GM19324 (cell line): ENCODE measurements around the gene PRKAG1.

Experiments
- ATAC-seq: cut with Tn5 transposase; IDR thresholded peaks from one replicate; pipeline ENCODE4 v1.9.1; 2021; ENCODE audit warnings: mild to moderate bottlenecking, moderate library complexity; ENCODE audit not compliant: unreplicated experiment, low FRiP score

Gene PRKAG1

DNA sequence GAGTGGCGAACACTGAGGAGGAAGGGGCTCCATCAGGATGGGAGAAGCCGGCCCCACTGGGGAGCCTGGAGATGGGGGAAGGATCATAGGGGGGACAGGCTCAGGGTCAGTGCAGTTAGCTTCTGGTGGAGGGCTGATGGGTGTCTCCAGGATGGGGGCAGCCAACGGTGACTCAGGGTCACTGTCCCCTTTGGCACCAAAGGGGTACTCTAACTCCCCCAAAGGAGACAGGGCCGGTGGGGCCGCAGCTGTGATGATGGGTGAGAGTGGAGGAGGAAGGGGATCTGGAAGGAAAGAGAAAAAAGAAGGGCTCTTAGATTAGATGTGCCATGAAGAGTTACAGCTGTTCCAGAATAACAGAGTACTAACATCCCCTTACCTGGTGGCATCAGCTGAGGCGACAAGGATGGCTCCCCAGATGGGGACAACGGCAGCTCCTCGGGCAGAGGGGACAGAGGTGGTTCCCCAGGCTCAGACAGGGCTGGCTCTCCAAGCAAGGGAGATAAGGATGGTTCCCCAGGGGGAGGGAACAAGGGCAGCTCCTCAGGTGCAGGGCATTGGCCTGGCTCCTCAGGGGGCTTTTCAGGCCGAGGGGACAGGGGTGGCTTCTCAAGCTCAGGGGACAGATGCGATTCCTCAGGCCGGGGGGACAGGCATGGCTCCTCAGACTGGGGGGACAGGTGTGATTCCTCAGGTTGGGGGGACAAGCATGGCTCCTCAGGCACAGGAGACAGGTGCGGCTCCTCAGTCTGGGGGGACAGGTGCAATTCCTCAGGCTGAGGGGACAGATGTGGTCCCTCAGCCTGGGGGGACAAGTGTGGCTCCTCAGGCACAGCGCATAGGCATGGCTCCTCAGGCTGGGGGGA, 32.2 kb upstream of the PRKAG1 start:
- no peak for ATAC-seq

DNA sequence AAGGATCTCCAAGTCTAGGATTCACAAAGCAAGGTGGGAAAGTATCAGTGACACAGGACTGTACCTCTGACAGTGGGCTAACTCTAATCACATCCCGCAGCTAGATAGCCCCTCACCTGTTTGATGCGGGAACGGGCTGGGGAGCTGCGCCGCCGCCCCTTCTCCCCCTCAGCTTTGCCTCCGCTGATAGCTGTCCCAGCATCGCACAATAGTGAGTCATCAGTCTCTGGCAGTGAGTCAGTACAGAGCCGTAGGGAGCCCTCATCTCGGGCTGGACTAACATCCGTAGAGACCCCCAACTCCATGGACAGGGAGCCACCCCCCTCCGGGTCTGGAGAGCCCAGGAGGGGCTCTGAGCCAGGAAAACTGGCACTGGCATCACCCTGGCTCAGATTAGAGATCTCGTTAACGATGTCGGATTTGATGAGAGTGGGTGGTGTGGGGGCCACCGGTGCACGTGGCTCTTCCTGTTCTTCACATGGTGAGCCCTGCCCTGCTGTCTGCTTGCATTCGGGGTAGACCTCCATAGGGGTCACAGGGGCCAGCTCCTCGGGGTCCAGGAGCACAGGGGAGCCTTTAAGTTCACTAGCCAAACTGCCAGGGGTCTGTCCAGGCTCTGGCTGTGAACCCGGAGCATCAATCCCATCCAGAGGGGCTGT, 31.1 kb upstream of the PRKAG1 start:
- ATAC-seq, result no peak

DNA sequence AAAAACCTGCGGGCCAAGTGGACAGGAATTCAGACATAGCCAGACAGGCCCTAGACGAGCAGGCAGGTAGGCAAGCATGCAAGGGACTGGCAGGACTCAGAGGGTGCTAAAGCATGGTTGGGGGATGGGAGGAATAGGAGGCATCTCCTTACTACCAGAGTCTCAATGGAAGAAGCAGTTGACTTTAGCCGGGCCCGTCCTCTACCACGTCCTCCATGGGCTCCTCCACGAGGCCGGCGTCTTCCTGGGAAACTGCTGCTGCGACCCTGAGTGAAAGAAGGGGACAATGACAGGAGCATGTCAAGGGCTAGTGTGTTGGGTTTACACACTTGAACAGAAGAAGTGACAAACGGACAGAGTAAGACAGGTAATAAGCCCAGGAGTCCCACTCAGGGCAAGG, 30.4 kb upstream of the PRKAG1 start:
- no peak for ATAC-seq

DNA sequence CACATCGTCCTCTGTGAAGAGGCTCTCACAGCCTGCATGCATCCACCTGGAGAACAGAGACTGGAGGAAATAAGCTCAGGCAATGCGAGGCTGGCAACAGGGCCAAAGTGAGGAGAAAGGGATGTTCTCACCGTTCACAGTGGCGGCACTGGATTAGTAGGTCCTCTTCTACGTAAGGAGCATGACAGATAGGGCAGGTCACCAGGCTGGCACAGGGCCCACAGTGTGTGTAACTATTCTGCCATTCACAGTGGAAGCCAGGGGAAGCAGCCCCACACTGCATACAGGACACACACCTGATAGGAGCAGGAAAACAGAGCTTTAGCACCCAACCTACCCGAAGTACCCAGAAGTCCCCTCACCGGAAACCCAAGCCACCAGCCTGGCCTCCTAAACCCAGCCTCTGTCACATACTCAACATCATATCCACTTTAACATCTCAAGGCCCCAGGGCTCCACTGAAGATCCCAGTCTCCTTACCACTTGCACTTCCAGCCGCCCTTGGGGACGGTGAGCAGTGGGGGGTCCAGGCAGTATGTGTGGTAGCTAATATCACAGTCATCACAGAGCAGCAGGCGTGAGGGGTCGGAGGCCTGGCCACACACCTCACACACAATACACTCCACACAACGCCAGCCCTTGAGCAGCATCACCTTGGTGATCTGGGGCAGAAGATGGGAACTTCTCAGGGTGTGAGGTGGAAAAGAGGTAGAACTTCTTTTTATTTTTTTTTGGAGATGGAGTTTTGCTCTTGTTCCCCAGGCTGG, 27.7 kb upstream of the PRKAG1 start:
- ATAC-seq, result no peak

DNA sequence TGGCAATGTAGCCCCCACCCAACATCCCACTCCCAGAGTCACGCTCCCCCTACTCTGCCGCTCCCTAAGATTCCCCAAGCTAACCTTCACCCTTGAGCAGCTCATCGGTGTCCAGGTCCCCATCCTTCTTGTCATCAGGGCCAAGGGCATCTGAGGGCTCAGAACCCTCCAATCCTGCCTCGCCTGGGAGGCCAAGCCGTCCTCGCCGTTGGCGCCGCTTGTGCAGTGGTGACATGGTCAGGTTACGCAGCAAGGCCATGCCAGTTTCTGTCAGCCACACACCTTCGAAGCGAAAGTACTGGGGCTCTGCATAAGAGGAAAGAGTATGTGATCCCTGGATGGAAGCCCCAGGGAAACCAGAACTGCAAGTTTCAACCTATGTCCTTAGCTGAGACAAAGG, 26.1 kb upstream of the PRKAG1 start:
- no peak for ATAC-seq

DNA sequence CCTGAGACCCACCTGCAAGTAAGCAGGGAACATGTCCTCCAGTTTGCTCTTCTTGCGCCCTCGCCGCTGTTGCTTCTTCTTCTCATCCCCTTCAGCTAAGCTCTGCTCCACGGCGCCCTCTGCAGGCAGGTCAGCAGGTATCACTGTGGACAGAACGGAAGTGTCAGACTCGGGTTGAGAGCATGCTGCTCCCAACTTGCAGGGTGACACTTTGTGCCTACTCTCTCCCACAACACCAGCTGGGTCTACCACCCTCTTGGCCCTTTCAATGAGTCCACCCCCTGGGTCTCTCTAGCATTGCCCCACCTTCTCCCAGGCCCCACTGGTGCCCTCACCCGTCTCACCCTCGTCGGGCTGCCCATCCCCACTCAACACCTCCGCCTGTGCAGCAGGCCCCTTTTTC, 25.3 kb upstream of the PRKAG1 start:
- no peak for ATAC-seq

DNA sequence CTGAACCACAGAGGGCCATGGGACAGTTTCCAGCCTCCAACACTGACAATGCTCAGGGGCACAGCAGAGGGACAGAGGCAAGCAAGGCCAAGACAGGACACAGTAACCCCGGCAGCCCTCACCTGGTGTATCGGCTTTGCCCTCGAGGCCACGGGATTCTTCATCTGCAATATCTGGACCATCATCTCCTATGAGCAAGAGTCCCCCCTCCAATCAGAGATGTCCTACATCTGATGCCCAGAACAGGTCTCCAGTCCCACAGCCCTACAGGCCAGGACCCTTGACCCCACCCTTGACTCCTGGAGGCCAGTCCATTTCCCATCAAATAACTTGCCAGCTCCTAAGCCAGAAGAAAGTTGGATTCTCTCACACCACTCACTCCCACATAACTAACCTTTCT, 24.7 kb upstream of the PRKAG1 start:
- no peak for ATAC-seq

DNA sequence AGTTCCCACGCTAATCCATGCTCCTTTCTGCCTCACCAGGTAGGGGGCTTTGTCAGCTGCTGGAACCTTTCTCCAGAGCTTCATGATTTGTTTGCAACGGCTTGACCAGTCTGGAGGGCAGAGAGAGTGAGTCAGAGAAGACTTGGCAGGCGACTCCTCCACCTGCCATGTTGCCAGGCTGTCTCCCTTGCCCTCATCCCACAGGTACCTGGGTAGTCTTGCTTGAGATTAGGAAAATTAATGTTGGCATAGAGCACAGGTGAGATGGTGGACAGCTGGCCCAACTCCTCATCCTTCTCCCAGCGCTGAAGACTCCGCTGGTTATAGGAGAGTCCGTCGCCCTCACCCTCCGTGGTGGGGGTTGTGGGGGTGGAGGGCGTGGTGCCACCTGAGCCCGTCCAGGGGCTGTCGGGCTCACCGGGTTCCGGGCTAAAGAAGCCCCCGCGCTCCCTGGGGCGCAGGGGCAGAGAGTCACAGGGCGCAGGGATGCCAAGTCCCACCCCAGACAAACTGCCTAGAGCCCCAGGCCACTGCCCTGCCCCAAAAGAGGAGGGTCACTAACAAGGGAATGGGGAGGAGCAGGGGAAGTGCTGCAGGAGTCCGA, 23.4 kb upstream of the PRKAG1 start:
- ATAC-seq, result no peak

DNA sequence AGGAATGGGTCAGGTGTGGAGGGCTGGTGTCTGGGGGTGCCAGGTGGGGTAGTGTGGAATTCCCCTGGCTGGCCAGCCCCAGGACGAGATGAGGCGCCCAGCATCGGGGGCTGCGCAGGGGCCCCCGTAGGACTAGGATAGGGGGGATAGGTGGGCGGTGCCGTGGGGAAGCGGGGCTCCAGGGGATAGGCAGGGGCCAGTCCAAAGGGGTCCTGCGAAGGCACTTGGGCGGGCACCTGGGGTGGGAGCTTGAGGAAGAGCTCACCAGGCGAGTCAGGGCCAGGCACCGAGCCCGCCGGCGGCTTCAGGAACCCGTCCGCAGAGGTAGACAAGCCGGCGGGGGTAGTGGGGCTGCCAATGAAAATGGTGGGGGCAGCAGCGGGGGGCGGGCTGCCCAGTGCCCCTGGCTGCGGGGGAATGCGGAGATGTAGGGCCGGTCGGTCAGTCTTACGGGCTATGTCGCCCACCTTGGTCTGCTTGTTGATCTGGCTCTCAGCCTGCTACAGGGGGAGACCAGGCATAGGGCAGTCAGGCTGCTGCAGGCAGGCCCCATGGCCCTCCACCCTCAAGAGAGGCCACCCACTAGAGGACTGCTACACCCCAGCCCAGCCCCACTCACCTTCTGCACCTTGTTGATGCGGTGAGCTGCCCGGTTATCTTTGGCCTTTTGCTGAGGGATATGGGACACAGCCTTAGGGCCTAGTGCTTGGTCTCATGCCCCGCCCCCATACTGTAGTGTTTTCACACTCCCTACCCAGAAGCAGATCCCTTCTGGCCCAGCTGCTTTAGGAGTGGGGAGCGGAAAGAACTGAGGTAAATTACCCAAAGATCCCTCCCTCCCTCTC, 22.7 kb upstream of the PRKAG1 start:
- no peak for ATAC-seq

DNA sequence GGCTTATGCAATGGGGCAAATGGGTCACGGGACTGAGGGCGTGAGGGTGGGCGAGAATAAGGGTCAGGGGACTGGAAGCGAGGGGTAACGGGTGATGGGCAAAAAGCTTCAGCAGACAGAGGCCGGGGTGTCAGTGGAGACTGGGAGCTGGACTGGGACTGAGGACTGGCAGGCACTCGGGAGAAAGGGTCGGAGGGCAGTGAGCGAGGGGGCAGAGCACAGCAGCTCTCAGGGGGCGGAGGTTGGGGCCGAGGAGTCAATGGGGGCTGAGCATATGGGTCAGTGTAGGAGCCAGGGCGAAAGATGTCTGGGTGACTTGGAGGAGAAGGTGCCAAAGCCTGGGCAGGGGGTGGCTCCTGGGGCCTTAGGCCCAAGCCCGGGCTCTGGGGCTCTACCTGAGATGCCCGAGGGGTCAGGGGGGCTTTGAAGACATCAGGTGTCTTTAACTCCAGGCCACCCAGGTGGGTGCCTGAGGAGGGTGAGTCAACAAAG, 21.8 kb upstream of the PRKAG1 start:
- ATAC-seq, result no peak

DNA sequence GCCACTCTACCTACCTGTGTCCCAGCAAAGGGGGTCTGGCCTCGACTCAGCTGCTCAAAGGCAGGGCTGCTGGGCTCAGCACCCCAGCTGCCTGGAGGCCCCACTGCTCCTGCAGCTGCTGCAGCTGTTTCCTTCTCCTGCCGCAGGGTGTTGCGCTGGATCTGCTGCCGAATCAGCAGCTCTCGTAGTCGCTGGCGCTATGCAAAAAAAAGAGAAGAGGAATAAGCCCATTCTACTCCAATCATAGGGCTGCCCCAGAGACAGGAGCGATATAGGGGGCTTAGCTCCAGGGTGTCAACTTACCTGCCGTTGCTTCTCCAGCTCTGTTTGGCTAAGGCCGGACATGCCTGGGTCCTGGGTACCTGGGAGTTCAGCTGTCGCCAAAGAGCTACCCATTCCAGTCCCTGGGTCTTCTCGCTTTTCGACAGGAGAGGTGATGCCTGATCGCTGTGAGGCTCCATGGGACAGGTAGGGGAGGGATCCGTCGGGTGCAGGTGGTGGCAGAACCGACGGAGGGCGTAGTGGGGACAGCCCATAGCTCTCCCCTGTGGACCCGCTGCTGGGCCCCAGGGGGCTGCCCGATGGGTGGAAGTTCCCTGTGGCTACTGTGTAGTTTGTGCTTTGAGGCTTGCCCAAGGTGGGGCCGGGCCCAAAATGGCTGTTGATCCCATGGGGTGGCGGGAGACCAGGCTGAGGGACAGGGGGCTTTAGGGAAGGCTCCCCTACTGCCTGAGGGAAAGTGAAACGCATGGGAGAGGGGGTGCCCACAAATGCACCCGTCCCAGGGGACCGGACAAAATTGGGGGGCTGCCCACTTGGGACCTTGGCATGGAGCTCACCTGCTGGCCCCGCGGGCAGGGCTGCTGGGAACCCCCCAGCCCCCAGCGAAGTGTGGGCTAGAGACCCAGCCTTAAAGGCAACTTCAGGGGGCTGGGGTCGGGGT, 21.1 kb upstream of the PRKAG1 start:
- ATAC-seq, result no peak

DNA sequence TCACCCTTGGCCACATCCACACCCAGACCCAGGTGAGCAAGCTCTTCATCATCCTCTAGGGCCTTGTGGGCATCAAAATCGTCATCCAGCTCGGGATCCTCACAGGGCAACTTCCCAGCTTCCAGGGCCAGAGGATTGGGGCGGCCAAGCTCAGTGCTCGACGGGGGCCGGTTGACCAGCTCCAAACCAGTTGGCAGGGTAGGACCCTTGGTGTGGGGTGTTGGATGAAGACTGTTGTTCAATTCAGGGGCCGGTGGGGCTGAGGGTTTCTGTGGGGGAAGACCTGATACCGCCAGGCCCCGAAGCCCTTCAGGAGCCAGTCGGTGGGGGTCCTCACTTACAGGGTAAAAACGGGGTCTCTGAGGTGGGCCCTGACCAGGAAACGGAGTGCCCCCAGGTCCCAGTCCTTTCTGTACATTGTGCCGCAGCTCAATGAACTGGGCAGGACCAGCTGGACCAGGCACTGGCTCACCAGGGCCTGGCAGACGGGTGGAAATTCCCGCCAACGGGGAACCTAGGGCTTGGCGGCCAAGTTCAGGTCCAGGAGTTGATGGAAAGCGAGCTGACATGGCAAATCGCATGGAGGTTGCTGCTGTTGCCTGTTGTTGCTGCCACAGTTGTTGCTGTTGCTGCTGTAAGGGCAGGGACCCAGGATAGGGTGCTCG, 19.8 kb upstream of the PRKAG1 start:
- ATAC-seq, result no peak

DNA sequence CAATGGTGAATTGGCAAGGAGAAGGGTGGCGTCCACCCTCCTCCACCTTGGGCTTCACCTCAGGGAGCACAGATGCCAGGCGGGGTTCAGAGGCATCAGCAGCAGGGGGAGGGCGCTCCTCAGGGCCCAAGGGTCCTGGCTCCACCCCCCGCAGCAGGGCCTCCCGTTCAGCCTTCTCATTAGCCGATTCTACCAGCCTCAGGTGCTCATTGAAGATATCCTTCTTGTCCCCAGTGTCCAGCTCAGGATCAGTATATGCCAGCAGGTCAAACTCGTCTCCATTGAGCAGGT, 19.3 kb upstream of the PRKAG1 start:
- no peak for ATAC-seq

DNA sequence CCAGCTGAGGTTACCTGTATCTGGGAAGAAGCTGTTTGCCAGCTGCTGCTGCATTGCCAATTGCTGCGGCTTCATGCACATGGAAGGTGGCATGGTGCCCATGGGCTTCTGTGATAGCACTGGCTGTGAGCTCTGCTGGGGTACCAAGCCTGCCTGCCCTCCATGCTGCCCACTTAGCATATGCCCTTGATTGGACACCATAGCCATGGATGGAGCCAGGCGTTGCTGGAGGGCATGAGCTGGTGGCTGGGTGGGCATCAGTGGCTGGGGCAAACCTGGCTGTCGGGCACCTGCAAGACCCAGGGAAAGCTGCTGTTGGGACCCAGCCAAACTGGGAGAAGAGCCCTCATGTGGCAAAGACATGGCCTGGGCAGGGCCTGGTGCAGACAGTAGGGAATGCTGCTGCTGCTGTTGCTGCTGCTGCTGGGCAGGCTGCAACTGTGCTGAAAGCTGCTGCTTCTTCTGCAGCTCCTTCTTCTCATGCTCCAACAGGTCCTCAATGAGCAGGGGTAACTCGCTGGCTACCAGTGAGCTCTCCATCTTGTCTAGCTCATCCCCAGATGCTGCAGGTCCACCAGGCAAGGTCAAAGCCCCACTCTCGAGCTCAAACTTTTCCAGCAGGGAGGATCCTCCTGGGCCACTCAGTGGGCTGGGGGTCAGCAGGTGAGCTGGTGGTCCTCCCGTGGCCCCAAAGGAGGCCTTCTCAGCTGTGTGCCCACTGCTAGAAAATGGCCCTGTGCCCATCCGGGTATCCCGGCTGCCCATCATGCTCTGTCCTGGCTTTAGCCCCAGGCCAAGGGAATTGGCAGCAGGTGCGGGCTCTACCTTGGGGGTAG, 18.8 kb upstream of the PRKAG1 start:
- ATAC-seq, result no peak

DNA sequence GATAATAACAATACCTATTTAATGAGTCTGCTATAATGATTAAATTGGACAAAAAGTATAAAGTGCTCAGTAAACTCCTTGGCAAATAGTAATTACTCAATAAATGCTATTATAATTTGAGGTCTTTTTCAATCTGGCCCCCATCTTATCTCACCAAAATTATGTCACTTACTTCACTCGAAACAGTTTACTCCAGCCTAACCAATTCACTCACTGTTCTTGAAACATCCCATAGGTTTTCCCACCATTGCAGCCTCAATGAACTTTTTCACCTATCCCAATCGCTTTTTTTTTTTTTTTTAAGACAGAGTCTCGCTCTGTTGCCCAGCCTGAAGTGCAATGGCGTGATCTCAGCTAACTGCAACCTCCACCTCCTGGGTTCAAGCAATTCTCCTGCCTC, 17.5 kb upstream of the PRKAG1 start:
- no peak for ATAC-seq

DNA sequence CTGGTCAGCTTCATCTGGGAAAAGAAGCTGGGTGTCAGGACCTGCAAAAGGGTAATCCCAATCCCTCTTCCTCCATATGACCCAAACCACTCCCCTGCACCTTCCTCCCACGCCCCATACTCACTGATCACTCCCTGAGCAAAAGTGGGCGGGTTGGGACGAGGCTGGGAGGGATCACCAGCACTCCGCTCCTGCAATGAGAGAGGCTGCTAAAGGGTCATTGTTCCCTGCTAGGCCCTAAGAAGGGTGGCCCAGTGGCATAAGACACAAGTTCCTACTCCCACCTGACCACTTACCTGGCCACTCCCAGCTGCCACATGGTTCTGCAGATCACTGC, 15.7 kb upstream of the PRKAG1 start:
- ATAC-seq, result no peak

DNA sequence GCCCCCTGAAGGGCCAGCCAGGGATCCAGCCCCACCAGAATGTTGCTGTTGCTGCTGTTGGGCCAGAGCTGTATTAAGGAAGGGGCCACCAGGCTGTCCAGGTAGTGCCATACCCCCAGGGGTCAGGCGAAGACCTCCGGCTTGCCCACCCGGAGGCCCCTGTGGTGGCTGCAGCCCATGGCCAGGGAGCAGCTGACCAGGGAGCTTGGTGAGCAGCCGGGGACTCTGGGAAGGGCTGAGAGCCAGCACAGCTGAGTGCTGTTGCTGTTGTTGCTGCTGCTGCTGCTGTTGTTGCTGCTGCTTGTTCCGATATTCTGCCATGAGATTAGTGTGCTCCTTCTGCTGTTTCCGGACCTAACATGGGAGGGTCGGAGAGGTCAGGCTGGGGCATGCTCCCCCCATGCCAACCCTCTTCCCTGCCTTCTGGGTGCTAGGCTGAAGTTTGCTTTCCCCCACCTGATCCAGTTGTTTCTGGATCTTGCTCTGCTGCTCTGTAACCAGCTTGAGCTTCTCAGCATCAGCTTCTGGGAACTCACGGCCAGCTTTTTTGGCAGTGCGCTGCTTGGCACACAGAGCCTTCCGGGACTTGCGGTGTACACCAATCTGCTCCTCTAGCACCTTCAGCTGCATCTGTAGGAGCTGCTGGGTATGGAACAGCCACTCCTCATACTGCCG, 15.2 kb upstream of the PRKAG1 start:
- no peak for ATAC-seq
